Measurements from ENCODE around the gene GABRE.

GABRE gene, protein sequence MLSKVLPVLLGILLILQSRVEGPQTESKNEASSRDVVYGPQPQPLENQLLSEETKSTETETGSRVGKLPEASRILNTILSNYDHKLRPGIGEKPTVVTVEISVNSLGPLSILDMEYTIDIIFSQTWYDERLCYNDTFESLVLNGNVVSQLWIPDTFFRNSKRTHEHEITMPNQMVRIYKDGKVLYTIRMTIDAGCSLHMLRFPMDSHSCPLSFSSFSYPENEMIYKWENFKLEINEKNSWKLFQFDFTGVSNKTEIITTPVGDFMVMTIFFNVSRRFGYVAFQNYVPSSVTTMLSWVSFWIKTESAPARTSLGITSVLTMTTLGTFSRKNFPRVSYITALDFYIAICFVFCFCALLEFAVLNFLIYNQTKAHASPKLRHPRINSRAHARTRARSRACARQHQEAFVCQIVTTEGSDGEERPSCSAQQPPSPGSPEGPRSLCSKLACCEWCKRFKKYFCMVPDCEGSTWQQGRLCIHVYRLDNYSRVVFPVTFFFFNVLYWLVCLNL

GRCh38 chrX:151974336-151975227, at the start of gene GABRE:
Gene GABRE, minus strand, starts transcription at chrX:151974676. Its CDS starts 51 bp downstream, at chrX:151974625.
- DNase-seq, result no peak

- DNase-seq, result no peak
Measured at GRCh38 chrX:152020888-152021287, 46.4 kb upstream of the GABRE start.

DNA sequence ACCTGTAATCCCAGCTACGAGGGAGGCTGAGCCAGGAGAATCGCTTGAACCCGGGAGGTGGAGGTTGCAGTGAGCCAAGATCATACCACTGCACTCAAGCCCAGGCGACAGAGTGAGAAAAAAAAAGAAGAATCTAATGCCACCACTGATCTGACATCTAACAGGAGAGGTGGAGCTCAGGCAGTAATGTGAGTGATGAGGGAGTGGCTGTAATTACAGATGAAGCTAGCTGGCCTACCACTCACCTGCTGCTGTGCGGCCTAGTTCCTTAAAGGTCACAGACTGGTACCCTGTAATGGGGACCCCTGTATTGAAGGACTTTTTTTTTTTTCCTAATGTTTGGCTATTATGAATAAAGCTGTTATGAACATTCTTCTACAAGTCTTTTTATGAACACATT, 25.3 kb upstream of the GABRE start:
- no peak for DNase-seq

GRCh38 chrX:151997539-151997938, 23.1 kb upstream of the GABRE start:
- DNase-seq, result no peak

- no peak for DNase-seq
Measured at GRCh38 chrX:151996347-151996746, 21.9 kb upstream of the GABRE start.

- DNase-seq, result no peak
Measured at GRCh38 chrX:151994476-151994875, 20.0 kb upstream of the GABRE start.

- DNase-seq, result no peak
Measured at GRCh38 chrX:151988706-151989299, 14.3 kb upstream of the GABRE start.

GRCh38 chrX:151987108-151987507, 12.6 kb upstream of the GABRE start:
- DNase-seq, result no peak

GRCh38 chrX:151985955-151986354, 11.5 kb upstream of the GABRE start:
- DNase-seq, result no peak

DNA sequence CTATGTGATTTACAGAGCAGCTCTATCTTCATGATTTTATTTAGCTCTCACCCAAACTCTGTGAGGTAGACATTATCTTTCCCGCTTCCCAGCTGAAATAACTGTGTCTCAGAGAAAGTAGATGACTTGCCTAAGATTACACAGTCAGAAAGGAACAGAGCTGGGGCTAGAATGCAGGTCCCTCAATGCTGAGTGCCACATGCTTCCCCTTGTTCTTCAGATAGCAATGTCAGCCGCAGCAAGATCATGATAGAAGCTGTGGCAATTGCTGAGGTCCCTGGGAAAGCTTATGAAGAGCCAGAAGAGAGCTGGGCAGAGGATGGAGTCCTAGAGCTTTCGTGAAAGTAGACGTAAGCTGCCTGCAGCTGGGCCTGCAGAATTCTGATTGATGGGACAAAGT, 11.1 kb upstream of the GABRE start:
- DNase-seq, result no peak

GRCh38 chrX:151984902-151985301, 10.4 kb upstream of the GABRE start:
- no peak for DNase-seq

DNA sequence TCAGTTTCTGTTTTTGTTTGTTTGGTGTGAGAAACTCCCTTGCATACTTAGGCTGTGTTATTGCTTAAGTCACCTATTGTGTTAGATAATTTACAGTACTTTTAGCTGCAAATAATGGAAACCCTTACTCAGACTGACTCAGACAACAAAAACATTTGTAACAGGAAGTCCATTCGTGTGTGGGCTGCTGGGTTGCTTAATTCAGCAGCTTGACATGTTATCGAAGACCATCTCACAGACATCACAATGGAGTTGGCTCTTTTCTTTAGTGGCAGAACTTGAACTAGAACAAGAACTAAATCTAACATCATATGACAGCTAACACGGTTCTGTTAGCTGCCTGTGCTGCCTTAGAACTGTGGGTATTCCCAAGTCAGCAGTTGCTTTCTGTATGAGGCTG, 9.9 kb upstream of the GABRE start:
- DNase-seq, result no peak

- DNase-seq, result no peak
Measured at GRCh38 chrX:151983186-151983585, 8.7 kb upstream of the GABRE start.

DNA sequence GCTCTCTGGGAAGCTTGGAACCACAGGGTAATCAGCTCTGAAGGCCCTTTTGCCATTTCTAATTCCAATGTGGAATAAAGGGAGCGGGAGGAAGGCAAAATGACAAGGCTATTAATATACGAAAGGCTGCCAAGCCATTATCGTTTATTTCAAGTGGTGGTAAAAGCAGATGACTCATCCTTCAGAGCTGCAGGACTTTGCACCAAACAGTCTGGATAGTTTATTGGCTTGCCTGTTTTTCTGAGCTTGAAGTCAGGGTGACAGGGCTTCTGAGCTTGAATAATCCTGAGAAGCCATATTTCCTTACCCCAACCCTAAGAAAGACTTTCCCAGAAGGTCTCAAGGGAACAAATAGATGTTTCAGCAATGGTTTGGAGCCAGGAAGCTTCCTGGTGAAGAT, 7.7 kb upstream of the GABRE start:
- DNase-seq, result no peak

GRCh38 chrX:151981129-151981528, 6.7 kb upstream of the GABRE start:
- DNase-seq, result no peak

- no peak for DNase-seq
Measured at GRCh38 chrX:151977923-151978322, 3.4 kb upstream of the GABRE start.

GRCh38 chrX:151977009-151977408, 2.5 kb upstream of the GABRE start:
- no peak for DNase-seq

DNA sequence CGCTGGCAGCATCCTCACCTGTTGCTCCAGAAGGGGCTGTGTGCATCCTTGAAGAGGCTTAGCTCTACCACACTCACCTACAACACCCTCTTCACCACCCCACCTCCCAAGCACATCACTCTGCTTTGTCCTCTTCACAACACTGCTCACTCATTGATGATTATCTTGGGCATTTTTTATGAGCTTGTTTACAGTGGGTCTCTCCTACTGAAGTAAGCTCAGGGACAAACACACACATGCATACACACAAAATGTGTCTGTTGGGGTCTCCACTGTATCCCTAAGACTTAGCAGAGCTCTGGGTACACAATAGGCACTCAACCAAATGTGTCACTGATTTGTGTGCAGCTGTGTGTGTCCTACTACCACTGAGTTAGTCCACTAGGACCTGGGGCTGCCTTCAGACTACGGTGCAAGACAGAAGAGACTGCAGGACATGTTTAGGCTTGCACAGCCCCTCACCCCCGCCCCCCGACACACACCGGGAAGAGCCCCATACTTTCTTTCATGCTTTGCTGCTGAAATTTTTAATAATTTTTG, 1.3 kb upstream of the GABRE start:
- DNase-seq, result no peak

DNA sequence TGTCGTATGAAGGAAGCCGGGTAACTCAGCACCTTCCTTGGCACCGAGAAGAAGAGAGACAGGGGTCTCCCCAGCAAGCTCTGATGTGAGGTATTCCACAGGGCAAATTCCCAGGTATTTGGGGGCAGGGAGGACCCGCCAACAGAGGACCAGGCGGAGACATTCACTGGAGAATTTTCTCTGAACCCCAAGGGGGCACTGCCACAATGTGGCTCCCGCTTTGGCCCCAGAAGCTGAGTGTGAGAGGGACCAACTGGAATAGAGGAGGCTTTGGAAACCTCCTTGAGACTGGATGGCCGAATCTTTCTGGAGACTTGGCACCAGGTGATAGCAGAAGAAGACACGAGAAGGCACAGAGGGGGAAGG, 735 bp upstream of the GABRE start:
- no peak for DNase-seq

DNA sequence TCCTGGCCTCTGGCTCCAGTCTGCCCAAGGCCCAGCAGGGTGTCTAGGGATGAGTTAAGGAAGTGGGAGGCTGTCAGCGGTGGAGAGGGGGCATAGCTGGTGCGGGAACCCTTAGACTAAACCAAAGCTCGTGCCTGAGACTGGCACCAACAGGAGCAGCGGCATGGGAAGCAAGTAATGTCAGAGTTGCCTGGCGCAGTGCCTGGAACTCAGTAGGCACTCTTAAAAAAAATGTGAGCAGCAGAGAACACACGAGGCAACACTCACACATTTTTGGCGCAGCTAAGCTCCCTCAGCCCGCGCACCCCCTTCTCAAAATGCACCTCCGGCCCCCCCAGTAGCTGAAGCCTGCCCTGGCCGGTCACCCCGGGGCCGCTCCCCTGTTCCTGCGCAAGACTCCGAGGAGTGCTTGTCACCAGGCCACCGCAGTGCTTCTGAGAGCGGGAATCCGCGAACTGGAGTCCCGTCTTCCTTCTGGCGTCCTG, 583 bp downstream of the GABRE start:
- no peak for DNase-seq

DNA sequence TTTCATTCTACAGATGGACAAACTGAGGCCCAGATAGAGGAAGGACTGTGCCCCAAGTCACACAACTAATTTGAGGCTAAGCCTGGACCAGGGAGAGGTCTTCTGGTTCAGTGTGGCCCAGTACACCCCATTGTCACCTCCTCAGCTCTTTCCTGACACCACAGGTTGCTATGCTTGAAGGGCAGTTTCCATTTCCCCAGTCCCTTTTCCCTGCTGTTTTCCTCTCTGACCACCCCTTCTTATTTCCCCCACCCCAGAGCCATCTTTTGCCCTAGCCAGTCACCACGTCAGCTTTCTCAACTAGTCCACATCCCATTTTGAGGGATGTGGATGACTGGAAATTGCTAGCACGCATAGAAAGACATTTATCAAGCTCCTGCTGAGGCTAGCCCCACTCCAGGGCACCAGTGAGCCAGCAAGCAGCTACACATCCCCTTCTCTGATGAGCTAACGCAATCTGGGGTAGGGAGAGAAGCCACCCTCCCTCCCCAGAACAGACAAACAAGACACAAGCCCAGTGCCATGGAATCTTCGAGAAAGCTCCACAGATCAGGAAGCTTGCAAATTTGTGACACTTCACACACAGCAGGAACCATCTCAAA, 1.3 kb downstream of the GABRE start:
- DNase-seq, result no peak

DNA sequence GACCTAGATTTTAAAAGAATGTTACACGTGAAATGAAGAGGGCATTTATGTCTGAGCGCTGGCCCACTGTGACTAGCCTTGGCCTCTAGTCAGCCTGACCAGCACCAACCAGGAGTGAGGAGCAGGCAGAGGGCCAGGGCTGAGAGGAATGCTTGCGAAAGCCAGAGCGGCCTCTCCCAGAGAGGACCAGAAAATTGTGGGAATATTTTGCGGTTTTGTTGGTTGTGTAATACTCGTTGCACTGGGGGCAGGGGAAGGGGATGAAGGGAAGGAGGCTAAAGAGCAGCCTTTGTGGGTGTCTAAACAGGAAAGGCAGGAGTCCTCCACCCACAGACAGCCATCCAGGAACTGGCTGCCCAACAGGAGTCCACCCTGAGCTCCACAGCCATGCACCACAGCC, 3.8 kb downstream of the GABRE start:
- DNase-seq, result no peak

DNA sequence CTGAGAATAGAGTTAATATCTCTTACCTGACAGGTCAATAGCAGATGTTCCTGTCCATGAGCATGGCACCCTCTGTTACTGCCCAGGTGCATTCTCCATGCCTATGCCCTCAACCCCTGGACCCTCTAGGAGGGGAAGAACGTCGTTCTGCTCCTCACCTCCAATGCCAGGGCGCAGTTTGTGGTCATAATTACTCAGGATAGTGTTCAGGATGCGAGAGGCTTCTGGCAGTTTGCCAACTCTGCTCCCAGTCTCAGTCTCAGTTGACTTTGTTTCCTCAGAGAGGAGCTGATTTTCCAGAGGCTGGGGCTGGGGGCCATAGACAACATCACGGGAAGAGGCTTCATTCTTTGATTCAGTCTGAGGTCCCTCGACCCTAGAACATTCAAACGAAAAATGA, 4.4 kb downstream of the GABRE start:
- DNase-seq, result no peak
